Loucy (cell line): Measurements from ENCODE around the gene C3orf20.

Source experiments
- H2AFZ ChIP-seq: fragments of 200-600 bp; sonication (generic); 2 replicates; pipeline ENCODE4 v1.6.0; 2016; ENCODE audit warnings: antibody characterized with exemption, mild to moderate bottlenecking, low read length, moderate library complexity
- H3F3A ChIP-seq: fragments of 200-600 bp; 2 replicates; pipeline ENCODE4 v1.6.0; 2016; ENCODE audit warnings: antibody characterized with exemption, low read depth, mild to moderate bottlenecking
- H3K27me3 ChIP-seq: fragments of 200-600 bp; sonication (generic); 2 replicates; pipeline ENCODE4 v1.6.1; 2014; ENCODE audit warnings: low read length, mild to moderate bottlenecking; ENCODE audit not compliant: insufficient read depth, poor library complexity, severe bottlenecking
- H3K36me3 ChIP-seq: fragments of 200-600 bp; sonication (generic); 2 replicates; pipeline ENCODE4 v1.6.1; 2016; ENCODE audit warnings: low read length; ENCODE audit not compliant: insufficient read depth
- H3K4me1 ChIP-seq: fragments of 200-600 bp; sonication (generic); 2 replicates; pipeline ENCODE4 v1.5.1; 2014; ENCODE audit warnings: low read length, mild to moderate bottlenecking; ENCODE audit not compliant: insufficient read depth, poor library complexity, severe bottlenecking
- H3K4me2 ChIP-seq: fragments of 200-600 bp; sonication (generic); 2 replicates; pipeline ENCODE4 v1.6.0; 2014; ENCODE audit warnings: antibody characterized with exemption, low read length, low read depth, mild to moderate bottlenecking; ENCODE audit not compliant: poor library complexity, severe bottlenecking
- H3K4me3 ChIP-seq: fragments of 200-600 bp; sonication (generic); 2 replicates; pipeline ENCODE4 v1.5.1; 2014; ENCODE audit warnings: low read length, mild to moderate bottlenecking, mixed read lengths; ENCODE audit not compliant: poor library complexity, severe bottlenecking
- H3K79me2 ChIP-seq: fragments of 200-600 bp; sonication (generic); 2 replicates; pipeline ENCODE4 v1.6.1; 2014; ENCODE audit warnings: low read length; ENCODE audit not compliant: insufficient read depth
- H3K9ac ChIP-seq: fragments of 200-600 bp; sonication (generic); 2 replicates; pipeline ENCODE4 v1.6.0; 2014; ENCODE audit warnings: mild to moderate bottlenecking, low read depth, low read length, moderate library complexity; ENCODE audit not compliant: poor library complexity, severe bottlenecking
- H3K9me2 ChIP-seq: fragments of 200-600 bp; sonication (generic); replicated peaks from 2 replicates; pipeline ENCODE4 v1.6.1; 2016; ENCODE audit warnings: low read depth, low read length, mixed read lengths
- H3K9me3 ChIP-seq: fragments of 200-600 bp; sonication (generic); 2 replicates; pipeline ENCODE4 v1.6.1; 2014; ENCODE audit warnings: mild to moderate bottlenecking, antibody characterized with exemption, low read length, low read depth; ENCODE audit not compliant: insufficient read depth
- H4K20me1 ChIP-seq: fragments of 200-600 bp; sonication (generic); 2 replicates; pipeline ENCODE4 v1.6.0; 2014; ENCODE audit warnings: antibody characterized with exemption, low read length, mild to moderate bottlenecking; ENCODE audit not compliant: insufficient read depth, poor library complexity, severe bottlenecking
- CTCF ChIP-seq: fragments of 200-600 bp; sonication (generic); conservative IDR thresholded peaks from 2 replicates; pipeline ENCODE4 v1.5.1; 2014; ENCODE audit warnings: mild to moderate bottlenecking, antibody characterized with exemption, low read length
- EZH2phosphoT487 ChIP-seq: fragments of 200-600 bp; IDR thresholded peaks from 2 replicates; pipeline ENCODE4 v1.6.1; 2018; ENCODE audit warnings: antibody characterized with exemption, mild to moderate bottlenecking, moderate library complexity, borderline replicate concordance

Gene C3orf20

GRCh38 chr3:14772533-14773138 lies 97.7 kb downstream of the C3orf20 start:
- no peaks in the 10 kb centered on the region for H3F3A ChIP-seq
- no peaks in the 10 kb centered on the region for H3K4me1 ChIP-seq
- H3K9me2 ChIP-seq: no peaks in the 10 kb centered on the region
- H3K27me3 ChIP-seq: no peaks in the 10 kb centered on the region
- no peak overlapping the region for H3K4me2 ChIP-seq
- no peaks in the 10 kb centered on the region for H3K36me3 ChIP-seq
- TF ChIP-seq CTCF (no peak), EZH2phosphoT487 (no peak)
- H3K4me3 ChIP-seq: no peak overlapping the region
- no peak overlapping the region for H3K9ac ChIP-seq
- no peaks in the 10 kb centered on the region for H3K79me2 ChIP-seq
- no peaks in the 10 kb centered on the region for H4K20me1 ChIP-seq
- H3K9me3 ChIP-seq: no peaks in the 10 kb centered on the region
- no peak overlapping the region for H2AFZ ChIP-seq

GRCh38 chr3:14773281-14773680 lies 98.3 kb downstream of the C3orf20 start:
- no peak overlapping the region for H3K4me2 ChIP-seq
- TF ChIP-seq CTCF: no peak
- no peak for TF ChIP-seq EZH2phosphoT487
- no peaks in the 10 kb centered on the region for H3K4me1 ChIP-seq
- no peaks in the 10 kb centered on the region for H3K27me3 ChIP-seq
- no peaks in the 10 kb centered on the region for H3F3A ChIP-seq
- no peak overlapping the region for H3K9ac ChIP-seq
- H3K9me2 ChIP-seq: no peaks in the 10 kb centered on the region
- no peak overlapping the region for H3K4me3 ChIP-seq
- H4K20me1 ChIP-seq: no peaks in the 10 kb centered on the region
- no peaks in the 10 kb centered on the region for H3K79me2 ChIP-seq
- H3K36me3 ChIP-seq: no peaks in the 10 kb centered on the region
- H2AFZ ChIP-seq: no peak overlapping the region
- no peaks in the 10 kb centered on the region for H3K9me3 ChIP-seq

DNA sequence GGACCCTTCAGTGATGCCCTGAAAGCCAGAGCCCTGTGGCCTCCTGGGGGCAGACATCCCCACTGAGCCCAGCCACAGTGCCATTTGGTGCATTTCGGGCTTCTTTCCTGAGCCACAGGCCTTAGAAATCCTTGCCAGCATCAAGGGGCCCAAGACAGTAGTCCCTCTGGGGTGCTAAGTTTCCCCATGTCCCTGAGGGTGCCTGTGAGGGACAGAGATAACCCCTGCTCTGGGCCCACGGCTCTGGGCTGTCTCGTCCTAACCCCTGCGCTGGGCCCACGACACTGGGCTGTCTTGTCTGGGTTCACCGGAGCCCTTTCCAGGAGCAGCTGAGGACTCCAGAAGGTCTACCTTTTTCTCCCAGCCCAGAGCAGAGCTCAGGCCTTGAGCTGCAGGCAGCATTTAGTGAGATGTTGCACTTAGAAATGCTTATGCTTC lies 98.8 kb downstream of the C3orf20 start:
- no peaks in the 10 kb centered on the region for H3F3A ChIP-seq
- no peak overlapping the region for H3K9ac ChIP-seq
- H4K20me1 ChIP-seq: no peaks in the 10 kb centered on the region
- no peaks in the 10 kb centered on the region for H3K36me3 ChIP-seq
- H3K4me2 ChIP-seq: no peak overlapping the region
- no peaks in the 10 kb centered on the region for H3K4me1 ChIP-seq
- no peak overlapping the region for H3K4me3 ChIP-seq
- no peaks in the 10 kb centered on the region for H3K27me3 ChIP-seq
- TF ChIP-seq EZH2phosphoT487 (no peak), CTCF (no peak)
- H3K9me2 ChIP-seq: no peaks in the 10 kb centered on the region
- H3K79me2 ChIP-seq: no peaks in the 10 kb centered on the region
- no peaks in the 10 kb centered on the region for H3K9me3 ChIP-seq
- H2AFZ ChIP-seq: no peak overlapping the region
